ENCODE results near the gene FARP1.

GRCh38 chr13:98317573-98318171 is 174.8 kb downstream of the FARP1 start:
- no peak for TF ChIP-seq EZH2 (IDR thresholded peaks at IDR 0.05; ENCODE audit: insufficient read depth, low read length)
- TF ChIP-seq, protein P1, sequence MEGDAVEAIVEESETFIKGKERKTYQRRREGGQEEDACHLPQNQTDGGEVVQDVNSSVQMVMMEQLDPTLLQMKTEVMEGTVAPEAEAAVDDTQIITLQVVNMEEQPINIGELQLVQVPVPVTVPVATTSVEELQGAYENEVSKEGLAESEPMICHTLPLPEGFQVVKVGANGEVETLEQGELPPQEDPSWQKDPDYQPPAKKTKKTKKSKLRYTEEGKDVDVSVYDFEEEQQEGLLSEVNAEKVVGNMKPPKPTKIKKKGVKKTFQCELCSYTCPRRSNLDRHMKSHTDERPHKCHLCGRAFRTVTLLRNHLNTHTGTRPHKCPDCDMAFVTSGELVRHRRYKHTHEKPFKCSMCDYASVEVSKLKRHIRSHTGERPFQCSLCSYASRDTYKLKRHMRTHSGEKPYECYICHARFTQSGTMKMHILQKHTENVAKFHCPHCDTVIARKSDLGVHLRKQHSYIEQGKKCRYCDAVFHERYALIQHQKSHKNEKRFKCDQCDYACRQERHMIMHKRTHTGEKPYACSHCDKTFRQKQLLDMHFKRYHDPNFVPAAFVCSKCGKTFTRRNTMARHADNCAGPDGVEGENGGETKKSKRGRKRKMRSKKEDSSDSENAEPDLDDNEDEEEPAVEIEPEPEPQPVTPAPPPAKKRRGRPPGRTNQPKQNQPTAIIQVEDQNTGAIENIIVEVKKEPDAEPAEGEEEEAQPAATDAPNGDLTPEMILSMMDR (IDR thresholded peaks at IDR 0.05; ENCODE audit: insufficient read depth, low read depth, low read length): no peak

Measured in astrocyte (in vitro differentiated cells and primary cell).